Mesenchymal stem cell (in vitro differentiated cells and primary cell): ENCODE results near the gene KRTAP5-8.
"Not testable (repeated sequence)": the region's sequence is repeated elsewhere in the genome, so short reads cannot be mapped to it uniquely, and the experiment has no call there.

Experiments used
- DNase-seq: peaks from one replicate; pipeline ENCODE4 v3.0.0-alpha.2; 2013
- H2AFZ ChIP-seq: one replicate; pipeline ENCODE4 v1.6.1; 2013; ENCODE audit warnings: low read depth, mild to moderate bottlenecking, control low read depth, inconsistent platforms, low read length, moderate library complexity
- H2AK5ac ChIP-seq: 2 replicates; pipeline ENCODE4 v1.6.1; 2013; ENCODE audit warnings: low read length, moderate library complexity, mild to moderate bottlenecking, inconsistent platforms; ENCODE audit not compliant: severe bottlenecking
- H2BK120ac ChIP-seq: one replicate; pipeline ENCODE4 v1.6.1; 2013; ENCODE audit warnings: low read depth, mild to moderate bottlenecking, inconsistent platforms, low read length, moderate library complexity
- H2BK12ac ChIP-seq, 2 experiments: one replicate each; pipeline ENCODE4 v1.6.1; 2013; ENCODE audit warnings: inconsistent platforms in 2 of 2, low read length in 2 of 2, mild to moderate bottlenecking in 2 of 2, moderate library complexity in 2 of 2, control low read depth in 1 of 2
- H2BK15ac ChIP-seq: one replicate; pipeline ENCODE4 v1.6.1; 2013; ENCODE audit warnings: mild to moderate bottlenecking, low read depth, inconsistent platforms; ENCODE audit not compliant: poor library complexity, severe bottlenecking
- H2BK5ac ChIP-seq: 2 replicates; pipeline ENCODE4 v1.6.1; 2013; ENCODE audit warnings: low read depth, mild to moderate bottlenecking, low read length, control low read depth, inconsistent platforms; ENCODE audit not compliant: poor library complexity, severe bottlenecking
- H3K14ac ChIP-seq, 2 experiments: one replicate each; pipeline ENCODE4 v1.6.1; 2013; ENCODE audit warnings: inconsistent platforms in 2 of 2, low read length in 2 of 2, control low read depth in 1 of 2, mild to moderate bottlenecking in 1 of 2, moderate library complexity in 1 of 2
- H3K18ac ChIP-seq, 2 experiments: one replicate each; pipeline ENCODE4 v1.6.1; 2013; ENCODE audit warnings: inconsistent platforms in 2 of 2, low read length in 2 of 2, control low read depth in 1 of 2, low read depth in 1 of 2, mild to moderate bottlenecking in 1 of 2
- H3K23ac ChIP-seq, 2 experiments: one replicate each; pipeline ENCODE4 v1.6.1; 2013; ENCODE audit warnings: inconsistent platforms in 2 of 2, low read length in 2 of 2, mild to moderate bottlenecking in 2 of 2, moderate library complexity in 2 of 2, control low read depth in 1 of 2
- H3K27ac ChIP-seq: 2 replicates; pipeline ENCODE4 v1.5.1; 2013; ENCODE audit warnings: mild to moderate bottlenecking, moderate library complexity, low read length, control low read depth, inconsistent platforms; ENCODE audit not compliant: poor library complexity, severe bottlenecking
- H3K27me3 ChIP-seq, 2 experiments: 2 replicates each; pipeline versions ENCODE4 v1.6.1 to v1.7.0; 2013; ENCODE audit warnings: low read length in 2 of 2, mild to moderate bottlenecking in 2 of 2, moderate library complexity in 2 of 2, control low read depth in 1 of 2, inconsistent platforms in 1 of 2; ENCODE audit not compliant: control insufficient read depth in 1 of 2, insufficient read depth in 1 of 2
- H3K36me3 ChIP-seq, 2 experiments: 2 replicates each; pipeline versions ENCODE4 v1.6.1 to v1.7.0; 2013; ENCODE audit warnings: low read length in 2 of 2, control low read depth in 1 of 2, inconsistent platforms in 1 of 2, low read depth in 1 of 2, mild to moderate bottlenecking in 1 of 2; ENCODE audit not compliant: insufficient read depth in 2 of 2, control insufficient read depth in 1 of 2
- H3K4ac ChIP-seq, 2 experiments: one replicate each; pipeline ENCODE4 v1.6.1; 2013; ENCODE audit warnings: inconsistent platforms in 2 of 2, low read length in 2 of 2, mild to moderate bottlenecking in 2 of 2, moderate library complexity in 2 of 2, control low read depth in 1 of 2, low read depth in 1 of 2
- H3K4me1 ChIP-seq: 2 replicates; pipeline ENCODE4 v1.6.1; 2013; ENCODE audit warnings: low read depth, low read length, control low read depth; ENCODE audit not compliant: control insufficient read depth, insufficient read depth
- H3K4me2 ChIP-seq: 2 replicates; pipeline ENCODE4 v1.6.1; 2013; ENCODE audit warnings: low read length, mild to moderate bottlenecking, inconsistent platforms; ENCODE audit not compliant: poor library complexity, severe bottlenecking
- H3K4me3 ChIP-seq, 2 experiments: 2 replicates each; pipeline versions ENCODE4 v1.5.1 to v1.7.0; 2013; ENCODE audit warnings: low read length in 2 of 2, mild to moderate bottlenecking in 2 of 2, control low read depth in 1 of 2, low read depth in 1 of 2; ENCODE audit not compliant: insufficient read depth in 1 of 2
- H3K79me1 ChIP-seq: replicated peaks from 2 replicates; pipeline ENCODE4 v1.6.1; 2013; ENCODE audit warnings: mild to moderate bottlenecking, control low read depth, low read length, inconsistent platforms; ENCODE audit not compliant: poor library complexity, severe bottlenecking
- H3K9ac ChIP-seq: 2 replicates; pipeline ENCODE4 v1.7.0; 2013; ENCODE audit warnings: mild to moderate bottlenecking, low read length, moderate library complexity
- H3K9me3 ChIP-seq: 2 replicates; pipeline ENCODE4 v1.7.0; 2013; ENCODE audit warnings: mild to moderate bottlenecking, low read length; ENCODE audit not compliant: control insufficient read depth
- H4K8ac ChIP-seq: one replicate; pipeline ENCODE4 v1.6.1; 2013; ENCODE audit warnings: inconsistent platforms, mild to moderate bottlenecking, low read length, moderate library complexity
- H4K91ac ChIP-seq: one replicate; pipeline ENCODE4 v1.6.1; 2013; ENCODE audit warnings: mild to moderate bottlenecking, low read length, inconsistent platforms
- WGBS: methylation state at CpG from one replicate; pipeline ENCODE4 v1.1.7; 2013; ENCODE audit warnings: mixed read lengths; 5-methylcytosine and 5-hydroxymethylcytosine counted together

KRTAP5-8 gene

DNA sequence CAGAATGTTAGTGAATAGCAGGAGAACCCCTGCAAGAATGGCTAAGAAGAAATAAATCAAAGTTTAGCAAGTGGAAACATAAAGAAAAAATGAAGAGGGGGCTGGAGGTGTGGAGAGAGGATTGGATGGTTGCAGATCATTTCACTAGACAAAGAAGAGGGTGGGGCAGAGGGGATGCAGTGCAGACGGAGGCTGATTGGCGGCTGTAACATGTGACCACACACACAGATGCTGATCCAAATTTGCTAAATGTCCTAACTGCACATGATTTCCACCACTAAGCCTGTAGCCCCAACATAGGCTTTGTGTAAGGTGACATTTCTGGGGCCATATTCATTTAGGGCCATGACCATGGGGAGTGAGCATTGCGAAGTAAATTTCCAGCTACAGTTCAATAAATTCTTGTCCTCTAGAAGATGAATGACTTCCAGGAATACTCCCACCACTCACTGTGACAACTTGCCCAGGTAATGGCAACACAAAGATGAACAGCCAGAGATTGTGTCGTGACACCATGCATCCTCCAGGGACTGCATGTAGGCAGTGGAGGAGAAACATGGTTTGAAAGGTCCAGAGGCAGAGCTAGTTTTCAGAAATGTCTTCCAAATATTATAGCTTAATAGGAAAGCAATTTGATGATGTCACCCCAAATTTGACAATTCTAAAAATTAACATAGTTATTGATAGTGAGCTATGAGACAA is 38.0 kb downstream of the KRTAP5-8 start:
- no peak overlapping the region for H3K23ac ChIP-seq
- no peaks in the 10 kb centered on the region for H3K36me3 ChIP-seq
- no peak overlapping the region for H4K8ac ChIP-seq
- no peak overlapping the region for H3K18ac ChIP-seq
- no peaks in the 10 kb centered on the region for H3K79me1 ChIP-seq
- peaks cover 18 to 64% of the 10 kb centered on the region in 2 experiments for H3K27me3 ChIP-seq
- WGBS, result 63% methylated on average over 2 of the region's 4 CpGs
- no peak overlapping the region for H2BK120ac ChIP-seq
- no peak overlapping the region for H3K4ac ChIP-seq
- H2AFZ ChIP-seq, result no peak overlapping the region
- H3K4me1 ChIP-seq, result no peaks in the 10 kb centered on the region
- H3K9me3 ChIP-seq, result no peaks in the 10 kb centered on the region
- no peak overlapping the region for H3K4me2 ChIP-seq
- H2BK5ac ChIP-seq, result no peak overlapping the region
- no peak overlapping the region for H3K9ac ChIP-seq
- no peak overlapping the region for H3K14ac ChIP-seq
- no peak for DNase-seq
- no peak overlapping the region for H3K27ac ChIP-seq
- H2BK12ac ChIP-seq, result no peak overlapping the region
- no peak overlapping the region for H3K4me3 ChIP-seq
- no peak overlapping the region for H2AK5ac ChIP-seq
- H2BK15ac ChIP-seq, result no peak overlapping the region
- no peak overlapping the region for H4K91ac ChIP-seq

- not testable (repeated sequence) for H3K4me1 ChIP-seq, H3K9ac ChIP-seq, H2BK120ac ChIP-seq, H2BK15ac ChIP-seq, H3K4me3 ChIP-seq, H3K14ac ChIP-seq, H4K8ac ChIP-seq, H3K36me3 ChIP-seq, H3K23ac ChIP-seq, H2BK5ac ChIP-seq, H4K91ac ChIP-seq, DNase-seq, H2BK12ac ChIP-seq, H3K9me3 ChIP-seq, H3K79me1 ChIP-seq, H3K4me2 ChIP-seq, H2AK5ac ChIP-seq, H2AFZ ChIP-seq, H3K4ac ChIP-seq, H3K27ac ChIP-seq, H3K18ac ChIP-seq
- H3K27me3 ChIP-seq, result peaks cover 18 to 65% of the 10 kb centered on the region in 2 experiments
- 90% methylated on average over 36 of the region's 41 CpGs for WGBS
These were observed 39.1 kb downstream of the KRTAP5-8 start for GRCh38 chr11:71576688-71577465.

GRCh38 chr11:71577469-71578004 is 39.7 kb downstream of the KRTAP5-8 start:
- Histone ChIP-seq H4K91ac (no peak overlapping the region), H3K4me2 (no peak overlapping the region), H2BK5ac (no peak overlapping the region), H3K27me3 (peaks cover 23 to 67% of the 10 kb centered on the region in 2 experiments), H3K4ac (no peak overlapping the region), H3K79me1 (no peaks in the 10 kb centered on the region), H2BK12ac (no peak overlapping the region), H3K27ac (no peak overlapping the region), H3K18ac (no peak overlapping the region), H2AK5ac (no peak overlapping the region), H3K4me1 (no peaks in the 10 kb centered on the region), H3K9me3 (no peaks in the 10 kb centered on the region), H2BK15ac (no peak overlapping the region), H4K8ac (no peak overlapping the region), H3K9ac (no peak overlapping the region), H3K23ac (no peak overlapping the region), H3K14ac (no peak overlapping the region), H2AFZ (no peak overlapping the region), H3K36me3 (no peaks in the 10 kb centered on the region), H3K4me3 (no peak overlapping the region), H2BK120ac (no peak overlapping the region)
- DNase-seq, result no peak
- WGBS, result 88% methylated on average over 7 of the region's 7 CpGs

DNA sequence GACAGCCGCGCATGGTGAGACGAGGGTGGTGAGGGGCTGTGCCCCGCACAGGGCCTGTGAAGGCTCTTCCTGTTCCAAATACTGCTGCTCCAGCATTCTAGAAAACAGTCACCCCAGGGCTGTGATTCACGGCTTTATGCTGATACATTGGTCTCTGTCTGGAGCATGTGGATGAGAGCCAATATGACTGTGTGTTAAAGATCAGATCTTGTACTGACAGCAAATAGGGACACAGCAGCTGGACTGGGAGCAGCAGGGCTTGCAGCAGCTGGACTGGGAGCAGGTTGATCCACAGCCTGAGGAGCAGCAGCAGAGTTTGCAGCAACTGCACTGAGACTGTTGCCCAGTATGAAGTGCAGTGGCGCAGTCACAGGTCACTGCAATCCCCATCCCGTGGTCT is 41.7 kb downstream of the KRTAP5-8 start:
- H2AK5ac ChIP-seq, H2BK120ac ChIP-seq, H3K9ac ChIP-seq, H3K79me1 ChIP-seq, H2BK15ac ChIP-seq, H2AFZ ChIP-seq, H3K4me2 ChIP-seq, H3K4me1 ChIP-seq, H2BK5ac ChIP-seq, H4K8ac ChIP-seq, H3K27ac ChIP-seq, H3K18ac ChIP-seq, H3K36me3 ChIP-seq, DNase-seq, H3K9me3 ChIP-seq, H2BK12ac ChIP-seq, H3K4me3 ChIP-seq, H3K14ac ChIP-seq, H3K4ac ChIP-seq, H4K91ac ChIP-seq, H3K23ac ChIP-seq: not testable (repeated sequence)
- H3K27me3 ChIP-seq, result peaks cover 20 to 60% of the 10 kb centered on the region in 2 experiments
- 85% methylated on average over 5 of the region's 7 CpGs for WGBS
